H1 (cell line): Measurements from ENCODE around the gene TSPAN33. TPM values are rescaled to one million over a fixed set of nuclear protein-coding genes. Genes with fewer than 3 reads are reported as not detected.

Experiments used
- BRCA1 ChIP-seq: IDR thresholded peaks from 2 replicates; pipeline ENCODE4 v1.6.1; 2012; ENCODE audit warnings: low read depth, low read length, improper control_type of control experiment
- HDAC2 ChIP-seq, 2 experiments: fragments of 300-600 bp in 1 of 2; sonication (generic) in 1 of 2; IDR thresholded peaks; 2 replicates each; pipeline ENCODE4 v1.6.1; 2011 to 2012; ENCODE audit warnings: low read depth in 2 of 2, low read length in 2 of 2, mild to moderate bottlenecking in 2 of 2, moderate library complexity in 2 of 2, borderline replicate concordance in 1 of 2, inconsistent platforms in 1 of 2
- JUN ChIP-seq: IDR thresholded peaks from 2 replicates; pipeline ENCODE4 v1.6.1; 2011; ENCODE audit warnings: low read depth, mild to moderate bottlenecking, improper control_type of control experiment, low read length
- NANOG ChIP-seq: IDR thresholded peaks from 2 replicates; pipeline ENCODE4 v1.6.1; 2011; ENCODE audit warnings: low read length, low read depth, mild to moderate bottlenecking, inconsistent platforms; ENCODE audit not compliant: insufficient read depth, poor library complexity, severe bottlenecking
- RAD21 ChIP-seq, 2 experiments: IDR thresholded peaks in 1 of 2; conservative IDR thresholded peaks in 1 of 2; 2 replicates each; pipeline ENCODE4 v1.6.1; 2011; ENCODE audit warnings: low read depth in 2 of 2, low read length in 2 of 2, improper control_type of control experiment in 1 of 2, inconsistent platforms in 1 of 2, mild to moderate bottlenecking in 1 of 2, moderate library complexity in 1 of 2
- RXRA ChIP-seq: IDR thresholded peaks from 2 replicates; pipeline ENCODE4 v1.6.1; 2011; ENCODE audit warnings: low read depth, mild to moderate bottlenecking, low read length, moderate library complexity; ENCODE audit not compliant: insufficient read depth
- SRF ChIP-seq: IDR thresholded peaks from 2 replicates; pipeline ENCODE4 v1.6.1; 2011; ENCODE audit warnings: mild to moderate bottlenecking, low read depth, low read length, moderate library complexity
- TEAD4 ChIP-seq: IDR thresholded peaks from 2 replicates; pipeline ENCODE4 v1.6.1; 2012; ENCODE audit warnings: low read depth, low read length, inconsistent platforms, mixed read lengths
- YY1 ChIP-seq: IDR thresholded peaks from 2 replicates; pipeline ENCODE4 v1.6.1; 2011; ENCODE audit warnings: low read depth, mild to moderate bottlenecking, low read length
- ZNF274 ChIP-seq: IDR thresholded peaks from 2 replicates; pipeline ENCODE4 v1.7.0; 2012; ENCODE audit warnings: low read length, borderline replicate concordance; ENCODE audit errors: extremely low read depth
- polyA plus RNA-seq, 7 experiments: library from polyadenylated mRNA; depleted of rRNA in 3 of 7; stranded (reverse) in 5 of 7; unstranded in 2 of 7; fragments of >200 nt in 5 of 7; fragments of 200-250 nt in 2 of 7; gene quantifications; 1 replicate in 5 of 7; 2 replicates in 1 of 7; 4 replicates in 1 of 7; pipeline versions ENCODE4 v1.2.1 to v1.2.3, GENCODE V29; 2011 to 2013; ENCODE audit warnings: missing spikeins in 2 of 7, mixed read lengths in 2 of 7
- total RNA-seq: library from RNA; stranded (reverse); fragmentation: NEBNext Ultra II Directional; extraction: Animal tissue kit (Norgen Biotek cat#: 25700); gene quantifications from 2 replicates; pipeline ENCODE4 v1.2.1, GENCODE V29; 2021
- TF ChIP-seq, protein P1 (sequence below): fragments of 300-600 bp; sonication (generic); IDR thresholded peaks from 2 replicates; pipeline ENCODE4 v1.7.1; 2012; ENCODE audit warnings: low read length, moderate library complexity, mild to moderate bottlenecking, inconsistent platforms; ENCODE audit not compliant: insufficient replicate concordance

The TSPAN33 gene
- total and polyA plus RNA-seq, 2 of the 8 experiments (the other 6 are each of a cell fraction or from before 2014, with no cell fraction given): 42.8 to 47.1 TPM

DNA sequence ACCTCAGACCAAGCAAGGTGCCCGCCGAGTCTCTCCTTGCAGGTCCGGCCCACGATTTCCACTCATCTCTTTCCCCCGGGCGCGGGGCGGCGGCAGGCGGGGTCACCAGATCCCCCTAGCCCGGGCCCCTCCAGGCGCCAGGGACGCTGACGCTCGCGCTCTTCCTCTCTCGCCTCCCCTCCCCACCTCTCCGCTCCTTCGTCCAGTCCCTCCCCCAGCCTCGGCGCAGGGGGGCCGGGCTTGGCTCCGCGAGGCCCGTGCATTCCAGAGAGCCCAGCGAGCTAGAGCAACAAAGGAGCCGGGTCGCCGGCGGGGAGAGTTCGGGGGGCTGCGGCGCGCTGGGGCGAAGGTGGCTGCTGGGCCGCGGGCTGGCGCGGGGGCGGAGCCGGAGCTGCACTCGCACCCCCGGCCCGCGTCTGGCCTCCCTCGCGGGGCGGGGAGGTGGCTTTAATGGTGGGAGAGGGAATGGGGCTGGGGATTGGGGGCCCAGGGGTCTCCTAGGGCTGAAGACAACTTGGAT is 43.9 kb downstream of the TSPAN33 start, which contains the start of gene SMO (continued):
- TF ChIP-seq, protein P1, sequence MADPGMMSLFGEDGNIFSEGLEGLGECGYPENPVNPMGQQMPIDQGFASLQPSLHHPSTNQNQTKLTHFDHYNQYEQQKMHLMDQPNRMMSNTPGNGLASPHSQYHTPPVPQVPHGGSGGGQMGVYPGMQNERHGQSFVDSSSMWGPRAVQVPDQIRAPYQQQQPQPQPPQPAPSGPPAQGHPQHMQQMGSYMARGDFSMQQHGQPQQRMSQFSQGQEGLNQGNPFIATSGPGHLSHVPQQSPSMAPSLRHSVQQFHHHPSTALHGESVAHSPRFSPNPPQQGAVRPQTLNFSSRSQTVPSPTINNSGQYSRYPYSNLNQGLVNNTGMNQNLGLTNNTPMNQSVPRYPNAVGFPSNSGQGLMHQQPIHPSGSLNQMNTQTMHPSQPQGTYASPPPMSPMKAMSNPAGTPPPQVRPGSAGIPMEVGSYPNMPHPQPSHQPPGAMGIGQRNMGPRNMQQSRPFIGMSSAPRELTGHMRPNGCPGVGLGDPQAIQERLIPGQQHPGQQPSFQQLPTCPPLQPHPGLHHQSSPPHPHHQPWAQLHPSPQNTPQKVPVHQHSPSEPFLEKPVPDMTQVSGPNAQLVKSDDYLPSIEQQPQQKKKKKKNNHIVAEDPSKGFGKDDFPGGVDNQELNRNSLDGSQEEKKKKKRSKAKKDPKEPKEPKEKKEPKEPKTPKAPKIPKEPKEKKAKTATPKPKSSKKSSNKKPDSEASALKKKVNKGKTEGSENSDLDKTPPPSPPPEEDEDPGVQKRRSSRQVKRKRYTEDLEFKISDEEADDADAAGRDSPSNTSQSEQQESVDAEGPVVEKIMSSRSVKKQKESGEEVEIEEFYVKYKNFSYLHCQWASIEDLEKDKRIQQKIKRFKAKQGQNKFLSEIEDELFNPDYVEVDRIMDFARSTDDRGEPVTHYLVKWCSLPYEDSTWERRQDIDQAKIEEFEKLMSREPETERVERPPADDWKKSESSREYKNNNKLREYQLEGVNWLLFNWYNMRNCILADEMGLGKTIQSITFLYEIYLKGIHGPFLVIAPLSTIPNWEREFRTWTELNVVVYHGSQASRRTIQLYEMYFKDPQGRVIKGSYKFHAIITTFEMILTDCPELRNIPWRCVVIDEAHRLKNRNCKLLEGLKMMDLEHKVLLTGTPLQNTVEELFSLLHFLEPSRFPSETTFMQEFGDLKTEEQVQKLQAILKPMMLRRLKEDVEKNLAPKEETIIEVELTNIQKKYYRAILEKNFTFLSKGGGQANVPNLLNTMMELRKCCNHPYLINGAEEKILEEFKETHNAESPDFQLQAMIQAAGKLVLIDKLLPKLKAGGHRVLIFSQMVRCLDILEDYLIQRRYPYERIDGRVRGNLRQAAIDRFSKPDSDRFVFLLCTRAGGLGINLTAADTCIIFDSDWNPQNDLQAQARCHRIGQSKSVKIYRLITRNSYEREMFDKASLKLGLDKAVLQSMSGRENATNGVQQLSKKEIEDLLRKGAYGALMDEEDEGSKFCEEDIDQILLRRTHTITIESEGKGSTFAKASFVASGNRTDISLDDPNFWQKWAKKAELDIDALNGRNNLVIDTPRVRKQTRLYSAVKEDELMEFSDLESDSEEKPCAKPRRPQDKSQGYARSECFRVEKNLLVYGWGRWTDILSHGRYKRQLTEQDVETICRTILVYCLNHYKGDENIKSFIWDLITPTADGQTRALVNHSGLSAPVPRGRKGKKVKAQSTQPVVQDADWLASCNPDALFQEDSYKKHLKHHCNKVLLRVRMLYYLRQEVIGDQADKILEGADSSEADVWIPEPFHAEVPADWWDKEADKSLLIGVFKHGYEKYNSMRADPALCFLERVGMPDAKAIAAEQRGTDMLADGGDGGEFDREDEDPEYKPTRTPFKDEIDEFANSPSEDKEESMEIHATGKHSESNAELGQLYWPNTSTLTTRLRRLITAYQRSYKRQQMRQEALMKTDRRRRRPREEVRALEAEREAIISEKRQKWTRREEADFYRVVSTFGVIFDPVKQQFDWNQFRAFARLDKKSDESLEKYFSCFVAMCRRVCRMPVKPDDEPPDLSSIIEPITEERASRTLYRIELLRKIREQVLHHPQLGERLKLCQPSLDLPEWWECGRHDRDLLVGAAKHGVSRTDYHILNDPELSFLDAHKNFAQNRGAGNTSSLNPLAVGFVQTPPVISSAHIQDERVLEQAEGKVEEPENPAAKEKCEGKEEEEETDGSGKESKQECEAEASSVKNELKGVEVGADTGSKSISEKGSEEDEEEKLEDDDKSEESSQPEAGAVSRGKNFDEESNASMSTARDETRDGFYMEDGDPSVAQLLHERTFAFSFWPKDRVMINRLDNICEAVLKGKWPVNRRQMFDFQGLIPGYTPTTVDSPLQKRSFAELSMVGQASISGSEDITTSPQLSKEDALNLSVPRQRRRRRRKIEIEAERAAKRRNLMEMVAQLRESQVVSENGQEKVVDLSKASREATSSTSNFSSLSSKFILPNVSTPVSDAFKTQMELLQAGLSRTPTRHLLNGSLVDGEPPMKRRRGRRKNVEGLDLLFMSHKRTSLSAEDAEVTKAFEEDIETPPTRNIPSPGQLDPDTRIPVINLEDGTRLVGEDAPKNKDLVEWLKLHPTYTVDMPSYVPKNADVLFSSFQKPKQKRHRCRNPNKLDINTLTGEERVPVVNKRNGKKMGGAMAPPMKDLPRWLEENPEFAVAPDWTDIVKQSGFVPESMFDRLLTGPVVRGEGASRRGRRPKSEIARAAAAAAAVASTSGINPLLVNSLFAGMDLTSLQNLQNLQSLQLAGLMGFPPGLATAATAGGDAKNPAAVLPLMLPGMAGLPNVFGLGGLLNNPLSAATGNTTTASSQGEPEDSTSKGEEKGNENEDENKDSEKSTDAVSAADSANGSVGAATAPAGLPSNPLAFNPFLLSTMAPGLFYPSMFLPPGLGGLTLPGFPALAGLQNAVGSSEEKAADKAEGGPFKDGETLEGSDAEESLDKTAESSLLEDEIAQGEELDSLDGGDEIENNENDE: no peak
- TF ChIP-seq TEAD4 (peak; percentile 86), RAD21 (IDR thresholded peaks at IDR 0.05 in 1 of 2, conservative IDR thresholded peaks at IDR 0.05 in 1 of 2; ENCODE audit: low read depth in 2 of 2, low read length in 2 of 2) (no peak; a peak in 1 of 4 replicates), ZNF274 (no peak), RXRA (no peak), NANOG (no peak), SRF (no peak), YY1 (no peak), JUN (no peak), HDAC2 (IDR thresholded peaks at IDR 0.05; ENCODE audit: borderline replicate concordance in 1 of 2, low read depth in 2 of 2, low read length in 2 of 2) (0 out of 4 replicates have a peak, but pooled peaks of 1 of the 2 experiments have one; percentile 13), BRCA1 (no peak)
